ENCODE results near the gene SARM1.
"Not testable (repeated sequence)": the region's sequence is repeated elsewhere in the genome, so short reads cannot be mapped to it uniquely, and the experiment has no call there.

The SARM1 gene

DNA sequence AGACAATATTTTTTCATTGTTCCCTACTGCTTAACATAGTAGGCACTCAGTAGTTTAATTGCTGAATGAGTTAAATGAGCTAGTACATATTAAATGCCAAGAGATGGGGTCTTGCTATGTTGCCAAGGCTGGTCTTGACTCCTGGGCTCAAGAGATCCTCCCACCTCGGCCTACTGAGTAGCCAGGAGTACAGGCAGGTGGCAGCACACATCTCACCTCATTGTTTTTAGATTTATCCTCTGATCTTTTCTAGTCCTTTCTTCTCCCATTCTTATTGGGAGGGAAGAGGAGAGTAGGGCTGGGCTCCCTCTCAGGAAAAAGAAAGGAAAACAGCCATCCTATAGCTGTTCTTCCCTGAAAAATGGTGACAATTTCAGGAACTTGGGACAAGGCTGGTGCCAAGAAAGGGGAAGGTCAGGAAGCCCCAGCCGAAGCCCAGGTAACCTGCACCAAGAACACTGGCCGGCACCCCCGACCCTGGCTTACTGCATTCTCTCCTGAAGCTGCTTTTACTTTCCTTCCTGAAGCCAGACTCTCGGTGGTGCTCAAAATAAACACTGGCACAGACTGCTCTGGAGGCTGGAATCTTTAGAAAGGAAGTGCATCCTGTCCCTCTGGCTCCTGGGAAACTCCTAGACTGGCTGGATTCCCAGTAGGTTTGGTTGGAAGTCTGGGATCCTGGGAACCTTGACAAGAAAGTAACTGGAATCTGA is 33.3 kb upstream of the SARM1 start:
- Histone ChIP-seq H3K27me3 (no peaks in the 10 kb centered on the region), H3K4me1 (no peaks in the 10 kb centered on the region), H3K36me3 (no peaks in the 10 kb centered on the region), H3K4me3 (ENCODE audit: low read depth, low read length) (no peak overlapping the region), H3K9me3 (no peaks in the 10 kb centered on the region)
- TF ChIP-seq, protein P1, sequence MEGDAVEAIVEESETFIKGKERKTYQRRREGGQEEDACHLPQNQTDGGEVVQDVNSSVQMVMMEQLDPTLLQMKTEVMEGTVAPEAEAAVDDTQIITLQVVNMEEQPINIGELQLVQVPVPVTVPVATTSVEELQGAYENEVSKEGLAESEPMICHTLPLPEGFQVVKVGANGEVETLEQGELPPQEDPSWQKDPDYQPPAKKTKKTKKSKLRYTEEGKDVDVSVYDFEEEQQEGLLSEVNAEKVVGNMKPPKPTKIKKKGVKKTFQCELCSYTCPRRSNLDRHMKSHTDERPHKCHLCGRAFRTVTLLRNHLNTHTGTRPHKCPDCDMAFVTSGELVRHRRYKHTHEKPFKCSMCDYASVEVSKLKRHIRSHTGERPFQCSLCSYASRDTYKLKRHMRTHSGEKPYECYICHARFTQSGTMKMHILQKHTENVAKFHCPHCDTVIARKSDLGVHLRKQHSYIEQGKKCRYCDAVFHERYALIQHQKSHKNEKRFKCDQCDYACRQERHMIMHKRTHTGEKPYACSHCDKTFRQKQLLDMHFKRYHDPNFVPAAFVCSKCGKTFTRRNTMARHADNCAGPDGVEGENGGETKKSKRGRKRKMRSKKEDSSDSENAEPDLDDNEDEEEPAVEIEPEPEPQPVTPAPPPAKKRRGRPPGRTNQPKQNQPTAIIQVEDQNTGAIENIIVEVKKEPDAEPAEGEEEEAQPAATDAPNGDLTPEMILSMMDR (IDR thresholded peaks at IDR 0.05; ENCODE audit: low read depth, low read length) = no peak
- DNase-seq = no peak

DNA sequence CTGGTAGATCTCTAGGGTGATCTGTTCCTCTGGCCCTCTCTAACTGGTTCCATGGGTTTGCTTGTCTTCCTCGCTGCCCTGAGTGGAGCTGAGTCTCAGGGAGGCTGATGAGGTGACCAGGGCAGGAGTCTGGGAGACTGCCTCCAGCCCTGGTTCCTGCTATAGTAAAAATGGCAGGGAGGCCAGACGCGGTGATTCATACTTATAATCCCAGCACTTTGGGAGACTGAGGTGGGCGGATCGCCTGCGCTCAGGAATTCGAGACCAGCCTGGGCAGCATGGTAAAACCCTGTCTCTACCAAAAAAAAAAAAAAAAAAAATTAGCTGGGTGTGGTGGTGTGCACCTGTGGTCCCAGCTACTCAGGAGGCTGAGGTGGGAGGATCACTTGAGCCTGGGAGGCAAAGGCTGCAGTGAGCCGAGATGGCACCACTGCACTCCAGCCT is 32.7 kb upstream of the SARM1 start:
- H3K36me3 ChIP-seq; DNase-seq; H3K4me1 ChIP-seq; H3K9me3 ChIP-seq; H3K4me3 ChIP-seq (ENCODE audit: low read depth, low read length); H3K27me3 ChIP-seq: not testable (repeated sequence)

DNA sequence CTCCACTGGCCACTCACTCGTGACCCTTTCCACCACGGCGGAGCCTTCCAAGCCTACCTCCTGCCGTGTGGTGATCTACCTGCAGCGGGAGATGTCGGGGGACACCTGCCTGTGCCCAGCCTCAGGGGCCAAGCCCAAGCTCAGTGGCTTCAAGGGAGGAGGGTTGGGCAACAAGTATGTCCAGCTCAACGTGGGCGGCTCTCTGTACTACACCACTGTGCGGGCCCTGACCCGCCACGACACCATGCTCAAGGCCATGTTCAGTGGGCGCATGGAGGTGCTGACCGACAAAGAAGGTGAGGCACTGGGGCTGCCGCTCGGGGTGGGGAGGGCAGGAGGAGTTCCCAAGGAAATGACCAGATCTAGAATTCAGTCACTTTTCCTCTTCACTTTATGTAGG is 32.1 kb upstream of the SARM1 start:
- no peaks in the 10 kb centered on the region for H3K27me3 ChIP-seq
- no peaks in the 10 kb centered on the region for H3K36me3 ChIP-seq
- DNase-seq = no peak
- TF ChIP-seq, protein P1 (IDR thresholded peaks at IDR 0.05; ENCODE audit: low read depth, low read length) = no peak
- no peaks in the 10 kb centered on the region for H3K4me1 ChIP-seq
- no peak overlapping the region for H3K4me3 ChIP-seq (ENCODE audit: low read depth, low read length)
- no peaks in the 10 kb centered on the region for H3K9me3 ChIP-seq

DNA sequence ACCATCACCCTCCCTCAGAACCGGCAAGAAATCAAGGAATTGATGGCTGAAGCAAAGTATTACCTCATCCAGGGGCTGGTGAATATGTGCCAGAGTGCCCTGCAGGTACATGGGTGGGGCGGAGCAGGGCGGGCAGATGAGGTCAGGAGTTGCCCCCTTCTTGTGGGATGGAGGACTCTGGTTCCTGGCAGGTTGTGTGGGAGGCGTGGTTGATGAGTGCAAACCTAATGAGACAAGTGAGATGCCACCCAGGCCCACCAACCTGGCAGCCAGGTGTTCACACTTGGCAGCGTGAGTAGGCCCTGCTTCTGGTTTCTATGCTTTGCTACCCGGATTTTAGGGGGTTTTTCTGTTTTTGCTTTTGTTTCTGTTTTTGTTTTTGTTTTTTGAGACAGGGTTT is 31.1 kb upstream of the SARM1 start:
- no peak overlapping the region for H3K4me3 ChIP-seq (ENCODE audit: low read depth, low read length)
- H3K9me3 ChIP-seq = no peaks in the 10 kb centered on the region
- DNase-seq = no peak
- H3K4me1 ChIP-seq = no peaks in the 10 kb centered on the region
- H3K36me3 ChIP-seq = no peaks in the 10 kb centered on the region
- H3K27me3 ChIP-seq = no peaks in the 10 kb centered on the region
- TF ChIP-seq, protein P1 (IDR thresholded peaks at IDR 0.05; ENCODE audit: low read depth, low read length) = no peak

DNA sequence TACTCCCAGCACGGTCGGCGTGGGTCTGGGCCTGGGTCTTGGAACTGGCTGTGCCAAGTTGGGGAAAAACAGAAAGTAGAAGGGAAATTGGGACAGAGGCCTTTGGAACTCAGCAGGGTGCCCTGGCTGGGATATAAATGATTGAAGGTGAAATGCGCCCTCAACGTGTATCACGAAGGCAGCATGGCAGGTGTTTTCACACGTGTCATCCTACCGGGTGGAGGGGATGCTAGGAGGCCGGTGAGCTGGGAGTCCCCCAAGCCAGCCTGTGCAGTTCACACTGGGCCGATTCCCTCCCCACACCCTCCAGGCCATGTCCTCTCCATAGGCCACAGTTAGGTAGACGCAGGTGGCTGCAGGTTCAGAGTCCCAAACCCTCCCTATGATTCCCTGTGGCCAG is 30.0 kb upstream of the SARM1 start:
- Histone ChIP-seq H3K9me3 (no peaks in the 10 kb centered on the region), H3K4me1 (no peaks in the 10 kb centered on the region), H3K27me3 (no peaks in the 10 kb centered on the region), H3K36me3 (no peaks in the 10 kb centered on the region), H3K4me3 (ENCODE audit: low read depth, low read length) (no peak overlapping the region)
- no peak for DNase-seq
- TF ChIP-seq, protein P1 (IDR thresholded peaks at IDR 0.05; ENCODE audit: low read depth, low read length) = no peak

DNA sequence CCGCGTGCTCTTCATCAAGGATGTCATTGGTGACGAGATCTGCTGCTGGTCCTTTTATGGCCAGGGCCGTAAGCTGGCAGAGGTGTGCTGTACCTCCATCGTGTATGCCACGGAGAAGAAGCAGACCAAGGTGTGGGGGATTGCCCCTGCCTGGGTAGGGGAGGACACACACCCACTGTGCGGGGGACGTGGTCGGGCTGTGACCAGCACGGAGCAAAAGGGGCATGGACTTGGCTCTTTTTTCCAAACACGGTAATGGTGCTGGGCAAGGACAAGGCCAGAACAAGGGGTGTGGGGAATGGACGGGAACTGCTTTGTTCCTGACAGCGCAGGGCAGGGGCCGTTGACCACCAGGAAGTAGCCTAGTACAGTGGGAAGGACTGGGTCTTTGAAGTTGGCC is 29.2 kb upstream of the SARM1 start:
- Histone ChIP-seq H3K27me3 (no peaks in the 10 kb centered on the region), H3K4me3 (ENCODE audit: low read depth, low read length) (no peak overlapping the region), H3K9me3 (no peaks in the 10 kb centered on the region), H3K36me3 (no peaks in the 10 kb centered on the region), H3K4me1 (no peaks in the 10 kb centered on the region)
- TF ChIP-seq, protein P1 (IDR thresholded peaks at IDR 0.05; ENCODE audit: low read depth, low read length) = no peak
- DNase-seq = no peak
